ENCODE results near the gene SNX4.

The SNX4 gene

GRCh38 chr3:125436921-125437320, 83.1 kb downstream of the SNX4 start:
- no peaks in the 10 kb centered on the region for H3K4me1 ChIP-seq (ENCODE audit: control insufficient read depth, insufficient read depth, low read length, poor library complexity, severe bottlenecking)

GRCh38 chr3:125435231-125435630, 84.8 kb downstream of the SNX4 start:
- Histone ChIP-seq H3K4me1 (ENCODE audit: control insufficient read depth, insufficient read depth, low read length, poor library complexity, severe bottlenecking) (no peaks in the 10 kb centered on the region), H3K27ac (ENCODE audit: insufficient read depth, low read length, poor library complexity, severe bottlenecking) (no peak overlapping the region), H3K36me3 (ENCODE audit: control insufficient read depth, insufficient read depth, low read length) (no peaks in the 10 kb centered on the region), H3K4me3 (ENCODE audit: insufficient read depth, low read depth, low read length, poor library complexity, severe bottlenecking) (no peak overlapping the region), H3K9me3 (ENCODE audit: control insufficient read depth, low read length) (no peaks in the 10 kb centered on the region), H3K27me3 (replicated peaks; ENCODE audit: control insufficient read depth, insufficient read depth, low read length, poor library complexity, severe bottlenecking) (no peaks in the 10 kb centered on the region)
- no peak for DNase-seq

More at GRCh38 chr3:125436921-125437320, 83.1 kb downstream of the SNX4 start:
- H3K36me3 ChIP-seq (ENCODE audit: control insufficient read depth, insufficient read depth, low read length), result no peaks in the 10 kb centered on the region
- H3K4me3 ChIP-seq (ENCODE audit: insufficient read depth, low read depth, low read length, poor library complexity, severe bottlenecking), result no peak overlapping the region
- no peak for DNase-seq
- H3K9me3 ChIP-seq (ENCODE audit: control insufficient read depth, low read length), result no peaks in the 10 kb centered on the region
- H3K27me3 ChIP-seq (replicated peaks; ENCODE audit: control insufficient read depth, insufficient read depth, low read length, poor library complexity, severe bottlenecking), result no peaks in the 10 kb centered on the region
- H3K27ac ChIP-seq (ENCODE audit: insufficient read depth, low read length, poor library complexity, severe bottlenecking), result no peak overlapping the region

- Histone ChIP-seq H3K27me3 (replicated peaks; ENCODE audit: control insufficient read depth, insufficient read depth, low read length, poor library complexity, severe bottlenecking) (no peaks in the 10 kb centered on the region), H3K27ac (ENCODE audit: insufficient read depth, low read length, poor library complexity, severe bottlenecking) (no peak overlapping the region), H3K4me1 (ENCODE audit: control insufficient read depth, insufficient read depth, low read length, poor library complexity, severe bottlenecking) (no peaks in the 10 kb centered on the region), H3K9me3 (ENCODE audit: control insufficient read depth, low read length) (no peaks in the 10 kb centered on the region), H3K36me3 (ENCODE audit: control insufficient read depth, insufficient read depth, low read length) (no peaks in the 10 kb centered on the region), H3K4me3 (ENCODE audit: insufficient read depth, low read depth, low read length, poor library complexity, severe bottlenecking) (no peak overlapping the region)
- no peak for DNase-seq
Observed at GRCh38 chr3:125434582-125435011, 85.4 kb downstream of the SNX4 start.

GRCh38 chr3:125433611-125434041, 86.4 kb downstream of the SNX4 start:
- no peak for DNase-seq
- Histone ChIP-seq H3K9me3 (ENCODE audit: control insufficient read depth, low read length) (no peaks in the 10 kb centered on the region), H3K4me3 (ENCODE audit: insufficient read depth, low read depth, low read length, poor library complexity, severe bottlenecking) (no peak overlapping the region), H3K27ac (ENCODE audit: insufficient read depth, low read length, poor library complexity, severe bottlenecking) (no peak overlapping the region), H3K36me3 (ENCODE audit: control insufficient read depth, insufficient read depth, low read length) (no peaks in the 10 kb centered on the region), H3K27me3 (replicated peaks; ENCODE audit: control insufficient read depth, insufficient read depth, low read length, poor library complexity, severe bottlenecking) (no peaks in the 10 kb centered on the region), H3K4me1 (ENCODE audit: control insufficient read depth, insufficient read depth, low read length, poor library complexity, severe bottlenecking) (no peaks in the 10 kb centered on the region)

GRCh38 chr3:125433091-125433534, 86.9 kb downstream of the SNX4 start:
- Histone ChIP-seq H3K9me3 (ENCODE audit: control insufficient read depth, low read length) (no peaks in the 10 kb centered on the region), H3K36me3 (ENCODE audit: control insufficient read depth, insufficient read depth, low read length) (no peaks in the 10 kb centered on the region), H3K27ac (ENCODE audit: insufficient read depth, low read length, poor library complexity, severe bottlenecking) (no peak overlapping the region), H3K4me1 (ENCODE audit: control insufficient read depth, insufficient read depth, low read length, poor library complexity, severe bottlenecking) (no peaks in the 10 kb centered on the region), H3K27me3 (replicated peaks; ENCODE audit: control insufficient read depth, insufficient read depth, low read length, poor library complexity, severe bottlenecking) (no peaks in the 10 kb centered on the region), H3K4me3 (ENCODE audit: insufficient read depth, low read depth, low read length, poor library complexity, severe bottlenecking) (no peak overlapping the region)
- no peak for DNase-seq

- H3K4me1 ChIP-seq (ENCODE audit: control insufficient read depth, insufficient read depth, low read length, poor library complexity, severe bottlenecking), result no peaks in the 10 kb centered on the region
- no peak for DNase-seq
Observed at GRCh38 chr3:125431912-125432790, 87.9 kb downstream of the SNX4 start.

GRCh38 chr3:125431391-125431790, 88.6 kb downstream of the SNX4 start:
- H3K9me3 ChIP-seq (ENCODE audit: control insufficient read depth, low read length), result no peaks in the 10 kb centered on the region
- H3K27ac ChIP-seq (ENCODE audit: insufficient read depth, low read length, poor library complexity, severe bottlenecking), result no peak overlapping the region
- H3K27me3 ChIP-seq (replicated peaks; ENCODE audit: control insufficient read depth, insufficient read depth, low read length, poor library complexity, severe bottlenecking), result no peaks in the 10 kb centered on the region
- no peak overlapping the region for H3K4me3 ChIP-seq (ENCODE audit: insufficient read depth, low read depth, low read length, poor library complexity, severe bottlenecking)
- no peaks in the 10 kb centered on the region for H3K4me1 ChIP-seq (ENCODE audit: control insufficient read depth, insufficient read depth, low read length, poor library complexity, severe bottlenecking)
- no peak for DNase-seq
- H3K36me3 ChIP-seq (ENCODE audit: control insufficient read depth, insufficient read depth, low read length), result no peaks in the 10 kb centered on the region

More at GRCh38 chr3:125431912-125432790, 87.9 kb downstream of the SNX4 start:
- Histone ChIP-seq H3K36me3 (ENCODE audit: control insufficient read depth, insufficient read depth, low read length) (no peaks in the 10 kb centered on the region), H3K4me3 (ENCODE audit: insufficient read depth, low read depth, low read length, poor library complexity, severe bottlenecking) (no peak overlapping the region), H3K27me3 (replicated peaks; ENCODE audit: control insufficient read depth, insufficient read depth, low read length, poor library complexity, severe bottlenecking) (no peaks in the 10 kb centered on the region), H3K27ac (ENCODE audit: insufficient read depth, low read length, poor library complexity, severe bottlenecking) (no peak overlapping the region), H3K9me3 (ENCODE audit: control insufficient read depth, low read length) (no peaks in the 10 kb centered on the region)

GRCh38 chr3:125428216-125428830, 91.7 kb downstream of the SNX4 start:
- H3K9me3 ChIP-seq (ENCODE audit: control insufficient read depth, low read length), result no peaks in the 10 kb centered on the region
- DNase-seq, result no peak
- H3K27me3 ChIP-seq (replicated peaks; ENCODE audit: control insufficient read depth, insufficient read depth, low read length, poor library complexity, severe bottlenecking), result no peaks in the 10 kb centered on the region
- no peak overlapping the region for H3K27ac ChIP-seq (ENCODE audit: insufficient read depth, low read length, poor library complexity, severe bottlenecking)
- no peaks in the 10 kb centered on the region for H3K4me1 ChIP-seq (ENCODE audit: control insufficient read depth, insufficient read depth, low read length, poor library complexity, severe bottlenecking)
- no peaks in the 10 kb centered on the region for H3K36me3 ChIP-seq (ENCODE audit: control insufficient read depth, insufficient read depth, low read length)
- no peak overlapping the region for H3K4me3 ChIP-seq (ENCODE audit: insufficient read depth, low read depth, low read length, poor library complexity, severe bottlenecking)

- Histone ChIP-seq H3K4me3 (ENCODE audit: insufficient read depth, low read depth, low read length, poor library complexity, severe bottlenecking) (no peak overlapping the region), H3K27me3 (replicated peaks; ENCODE audit: control insufficient read depth, insufficient read depth, low read length, poor library complexity, severe bottlenecking) (no peaks in the 10 kb centered on the region)
Observed at GRCh38 chr3:125418306-125418705, 101.7 kb downstream of the SNX4 start.

GRCh38 chr3:125416235-125416634, 103.8 kb downstream of the SNX4 start:
- no peaks in the 10 kb centered on the region for H3K36me3 ChIP-seq (ENCODE audit: control insufficient read depth, insufficient read depth, low read length)
- no peaks in the 10 kb centered on the region for H3K4me1 ChIP-seq (ENCODE audit: control insufficient read depth, insufficient read depth, low read length, poor library complexity, severe bottlenecking)
- DNase-seq, result no peak
- H3K9me3 ChIP-seq (ENCODE audit: control insufficient read depth, low read length), result no peaks in the 10 kb centered on the region
- H3K4me3 ChIP-seq (ENCODE audit: insufficient read depth, low read depth, low read length, poor library complexity, severe bottlenecking), result no peak overlapping the region
- H3K27me3 ChIP-seq (replicated peaks; ENCODE audit: control insufficient read depth, insufficient read depth, low read length, poor library complexity, severe bottlenecking), result no peaks in the 10 kb centered on the region
- no peak overlapping the region for H3K27ac ChIP-seq (ENCODE audit: insufficient read depth, low read length, poor library complexity, severe bottlenecking)

More at GRCh38 chr3:125418306-125418705, 101.7 kb downstream of the SNX4 start:
- H3K9me3 ChIP-seq (ENCODE audit: control insufficient read depth, low read length), result no peaks in the 10 kb centered on the region
- H3K4me1 ChIP-seq (ENCODE audit: control insufficient read depth, insufficient read depth, low read length, poor library complexity, severe bottlenecking), result no peaks in the 10 kb centered on the region
- no peaks in the 10 kb centered on the region for H3K36me3 ChIP-seq (ENCODE audit: control insufficient read depth, insufficient read depth, low read length)
- H3K27ac ChIP-seq (ENCODE audit: insufficient read depth, low read length, poor library complexity, severe bottlenecking), result no peak overlapping the region
- DNase-seq, result no peak
